ENCODE results near the gene FOXO3.

GRCh38 chr6:108550256-108550655, 10.5 kb upstream of the FOXO3 start:
- TF ChIP-seq POLR2AphosphoS5 (IDR thresholded peaks at IDR 0.05; ENCODE audit: borderline replicate concordance, low read depth, low read length) (no peak), EZH2 (IDR thresholded peaks at IDR 0.05) (no peak)
